ENCODE measurements around the gene MUS81. TPM values are rescaled to one million over a fixed set of nuclear protein-coding genes. Genes with fewer than 3 reads are reported as not detected.
A peak's percentile ranks its signal among the peaks of the same experiment; 100 is the strongest.

Gene MUS81
- total RNA-seq, 2 donors from 2014 or later = 51.0 to 64.5 TPM

DNA sequence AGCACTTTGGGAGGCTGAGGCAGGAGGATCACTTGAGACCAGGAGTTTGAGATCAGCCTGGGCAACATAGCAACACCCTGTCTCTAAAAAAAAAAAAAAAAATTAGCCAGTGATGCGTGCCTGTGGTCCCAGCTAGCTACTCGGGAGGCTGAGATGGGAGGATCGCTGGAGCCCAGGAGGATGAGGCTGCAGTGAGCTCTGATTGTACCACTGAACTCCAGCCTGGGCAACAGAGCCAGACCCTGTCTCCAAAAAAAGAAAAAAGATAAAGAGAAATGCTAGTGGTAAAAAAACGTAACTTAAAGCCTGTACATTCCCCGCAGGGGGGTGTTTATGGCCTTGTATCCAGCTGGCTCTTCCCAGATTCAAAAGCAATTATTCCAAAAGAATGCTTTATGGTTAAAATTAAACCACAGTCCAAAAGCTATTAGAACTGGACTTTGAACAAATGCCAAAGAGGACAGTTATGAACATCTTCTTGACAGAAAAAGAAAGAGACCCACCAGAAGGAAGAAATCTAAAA, 42.9 kb upstream of the MUS81 start:
- no peaks in the 10 kb centered on the region for H3K9me3 Mint-ChIP-seq
- no peaks in the 10 kb centered on the region for H3K36me3 ChIP-seq (ENCODE audit: control insufficient read depth, insufficient read depth, low read length)
- no peaks in the 10 kb centered on the region for H3K9me3 ChIP-seq (ENCODE audit: control insufficient read depth, low read length)
- H3K4me3 ChIP-seq (ENCODE audit: low read length) = peak overlapping the region; percentile 86
- H3K4me3 Mint-ChIP-seq = peak overlapping the region; percentile 55
- peak overlapping the region; percentile 53 for H3K9ac ChIP-seq (ENCODE audit: extremely low read depth, low read length, poor library complexity, severe bottlenecking)
- TF ChIP-seq, protein P1, sequence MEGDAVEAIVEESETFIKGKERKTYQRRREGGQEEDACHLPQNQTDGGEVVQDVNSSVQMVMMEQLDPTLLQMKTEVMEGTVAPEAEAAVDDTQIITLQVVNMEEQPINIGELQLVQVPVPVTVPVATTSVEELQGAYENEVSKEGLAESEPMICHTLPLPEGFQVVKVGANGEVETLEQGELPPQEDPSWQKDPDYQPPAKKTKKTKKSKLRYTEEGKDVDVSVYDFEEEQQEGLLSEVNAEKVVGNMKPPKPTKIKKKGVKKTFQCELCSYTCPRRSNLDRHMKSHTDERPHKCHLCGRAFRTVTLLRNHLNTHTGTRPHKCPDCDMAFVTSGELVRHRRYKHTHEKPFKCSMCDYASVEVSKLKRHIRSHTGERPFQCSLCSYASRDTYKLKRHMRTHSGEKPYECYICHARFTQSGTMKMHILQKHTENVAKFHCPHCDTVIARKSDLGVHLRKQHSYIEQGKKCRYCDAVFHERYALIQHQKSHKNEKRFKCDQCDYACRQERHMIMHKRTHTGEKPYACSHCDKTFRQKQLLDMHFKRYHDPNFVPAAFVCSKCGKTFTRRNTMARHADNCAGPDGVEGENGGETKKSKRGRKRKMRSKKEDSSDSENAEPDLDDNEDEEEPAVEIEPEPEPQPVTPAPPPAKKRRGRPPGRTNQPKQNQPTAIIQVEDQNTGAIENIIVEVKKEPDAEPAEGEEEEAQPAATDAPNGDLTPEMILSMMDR (conservative IDR thresholded peaks at IDR 0.05) = no peak
- DNase-seq = no peak
- peaks cover 15% of the 10 kb centered on the region for H3K27me3 ChIP-seq (ENCODE audit: control insufficient read depth, insufficient read depth, low read length, poor library complexity, severe bottlenecking)
- no peaks in the 10 kb centered on the region for H3K4me1 ChIP-seq (ENCODE audit: control insufficient read depth, insufficient read depth, low read length)
- no peak overlapping the region for H3K27ac Mint-ChIP-seq
- peaks cover 12% of the 10 kb centered on the region for H3K27me3 Mint-ChIP-seq (ENCODE audit: insufficient read depth)
- peaks cover 10% of the 10 kb centered on the region for H3K4me1 Mint-ChIP-seq
- no peak overlapping the region for H3K27ac ChIP-seq (ENCODE audit: low read depth, low read length)
- H3K36me3 Mint-ChIP-seq (ENCODE audit: low read depth) = no peaks in the 10 kb centered on the region
- WGBS, 2 experiments (ENCODE audit: insufficient coverage in 1 of 2, insufficient read length in 1 of 2) = 84 to 85% methylated on average over 3 to 5 of the region's 5 CpGs

DNA sequence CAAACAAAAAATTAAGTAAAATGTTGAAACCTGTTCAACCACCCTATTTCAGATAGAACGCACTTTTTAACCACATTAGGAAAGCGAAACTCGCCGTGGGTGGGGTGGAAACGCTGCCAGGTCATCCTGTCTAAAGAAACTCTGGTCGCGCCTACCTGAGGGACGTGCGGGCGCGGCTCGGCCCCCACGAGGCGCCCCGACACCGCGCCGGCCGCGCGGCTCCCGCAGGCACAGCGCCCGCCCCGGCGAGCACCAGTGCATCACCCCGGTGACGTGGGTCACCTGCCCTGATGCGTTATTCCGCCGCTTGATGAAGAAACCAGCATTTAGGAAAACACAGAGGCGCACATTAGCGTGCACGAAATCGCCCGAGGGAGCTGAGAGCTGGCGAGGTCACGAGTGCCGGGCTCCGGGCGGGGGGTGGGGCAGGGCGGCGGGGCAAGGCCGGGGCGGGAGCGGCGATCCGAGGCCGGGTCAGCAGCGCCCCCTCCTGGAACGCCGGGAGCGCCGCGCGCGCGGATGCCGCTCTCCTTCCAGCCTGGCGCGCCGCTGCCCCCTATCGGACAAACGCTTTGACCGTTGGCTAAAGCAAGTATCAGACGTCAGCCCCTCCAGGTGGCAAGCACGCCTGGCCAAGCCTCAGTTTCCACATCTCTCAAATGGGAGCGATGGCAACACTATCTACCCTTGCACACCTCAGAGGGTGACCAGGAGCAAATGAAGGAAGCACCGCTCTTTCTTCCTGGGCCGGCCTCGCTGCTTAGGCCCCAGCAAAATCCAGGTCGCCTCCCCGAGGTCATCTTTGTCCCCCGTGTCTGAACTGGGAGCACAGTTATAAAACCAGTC, 42.2 kb upstream of the MUS81 start:
- no peak overlapping the region for H3K27ac Mint-ChIP-seq

DNA sequence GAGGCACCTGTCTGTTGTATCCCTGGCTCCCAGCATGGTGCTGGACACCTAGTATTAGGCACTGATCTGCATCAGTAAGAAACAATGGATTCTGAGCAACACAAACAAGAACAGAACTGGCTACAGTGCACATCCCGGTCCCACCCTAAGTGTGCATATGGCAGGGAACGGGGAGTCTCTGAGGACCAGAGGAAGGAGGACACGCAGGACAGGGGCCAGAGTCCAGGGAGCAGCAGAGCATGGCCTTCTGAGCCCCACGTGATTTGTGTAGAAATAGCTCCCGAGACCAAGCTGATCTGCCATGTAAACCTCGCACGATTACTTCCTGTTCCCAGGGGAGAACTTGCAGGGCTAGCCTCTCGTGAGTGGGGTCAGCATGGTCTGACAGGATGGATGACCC, 39.1 kb upstream of the MUS81 start:
- H3K27ac ChIP-seq (ENCODE audit: low read depth, low read length) = no peak overlapping the region
- TF ChIP-seq, protein P1 (conservative IDR thresholded peaks at IDR 0.05) = no peak
- H3K4me1 ChIP-seq (ENCODE audit: control insufficient read depth, insufficient read depth, low read length) = no peaks in the 10 kb centered on the region
- no peak overlapping the region for H3K9ac ChIP-seq (ENCODE audit: extremely low read depth, low read length, poor library complexity, severe bottlenecking)
- 83 to 87% methylated on average over 7 to 8 of the region's 8 CpGs for WGBS, 2 experiments (ENCODE audit: insufficient coverage in 1 of 2, insufficient read length in 1 of 2)
- no peaks in the 10 kb centered on the region for H3K9me3 Mint-ChIP-seq
- no peak for DNase-seq
- no peak overlapping the region for H3K4me3 ChIP-seq (ENCODE audit: low read length)
- no peaks in the 10 kb centered on the region for H3K36me3 ChIP-seq (ENCODE audit: control insufficient read depth, insufficient read depth, low read length)
- peaks cover 12% of the 10 kb centered on the region for H3K27me3 Mint-ChIP-seq (ENCODE audit: insufficient read depth)
- H3K4me3 Mint-ChIP-seq = no peak overlapping the region
- H3K4me1 Mint-ChIP-seq = no peaks in the 10 kb centered on the region
- H3K27ac Mint-ChIP-seq = no peak overlapping the region
- no peaks in the 10 kb centered on the region for H3K36me3 Mint-ChIP-seq (ENCODE audit: low read depth)
- H3K27me3 ChIP-seq (ENCODE audit: control insufficient read depth, insufficient read depth, low read length, poor library complexity, severe bottlenecking) = peaks cover 15% of the 10 kb centered on the region
- H3K9me3 ChIP-seq (ENCODE audit: control insufficient read depth, low read length) = no peaks in the 10 kb centered on the region

More for the DNA sequence above, 42.2 kb upstream of the MUS81 start:
- Mint-ChIP-seq H3K36me3 (ENCODE audit: low read depth) (no peaks in the 10 kb centered on the region), H3K4me3 (peak overlapping the region; percentile 55), H3K9me3 (no peaks in the 10 kb centered on the region), H3K4me1 (peaks cover 10% of the 10 kb centered on the region), H3K27me3 (ENCODE audit: insufficient read depth) (peaks cover 12% of the 10 kb centered on the region)
- no peaks in the 10 kb centered on the region for H3K4me1 ChIP-seq (ENCODE audit: control insufficient read depth, insufficient read depth, low read length)
- peak overlapping the region; percentile 86 for H3K4me3 ChIP-seq (ENCODE audit: low read length)
- no peak overlapping the region for H3K27ac ChIP-seq (ENCODE audit: low read depth, low read length)
- no peaks in the 10 kb centered on the region for H3K36me3 ChIP-seq (ENCODE audit: control insufficient read depth, insufficient read depth, low read length)
- peak overlapping the region; percentile 53 for H3K9ac ChIP-seq (ENCODE audit: extremely low read depth, low read length, poor library complexity, severe bottlenecking)
- H3K27me3 ChIP-seq (ENCODE audit: control insufficient read depth, insufficient read depth, low read length, poor library complexity, severe bottlenecking) = peaks cover 15% of the 10 kb centered on the region
- peak; percentile 98 for DNase-seq
- H3K9me3 ChIP-seq (ENCODE audit: control insufficient read depth, low read length) = no peaks in the 10 kb centered on the region
- 11 to 29% methylated on average over 20 to 72 of the region's 74 CpGs for WGBS, 2 experiments (ENCODE audit: insufficient coverage in 1 of 2, insufficient read length in 1 of 2)
- TF ChIP-seq, protein P1 (conservative IDR thresholded peaks at IDR 0.05) = peak; percentile 100

All from endodermal cell (in vitro differentiated cells).